ENCODE measurements around the gene SLC36A1. TPM values are rescaled to one million over a fixed set of nuclear protein-coding genes. Genes with fewer than 3 reads are reported as not detected.

SLC36A1 gene
- total RNA-seq, 1 donor: 10.4 TPM

DNA sequence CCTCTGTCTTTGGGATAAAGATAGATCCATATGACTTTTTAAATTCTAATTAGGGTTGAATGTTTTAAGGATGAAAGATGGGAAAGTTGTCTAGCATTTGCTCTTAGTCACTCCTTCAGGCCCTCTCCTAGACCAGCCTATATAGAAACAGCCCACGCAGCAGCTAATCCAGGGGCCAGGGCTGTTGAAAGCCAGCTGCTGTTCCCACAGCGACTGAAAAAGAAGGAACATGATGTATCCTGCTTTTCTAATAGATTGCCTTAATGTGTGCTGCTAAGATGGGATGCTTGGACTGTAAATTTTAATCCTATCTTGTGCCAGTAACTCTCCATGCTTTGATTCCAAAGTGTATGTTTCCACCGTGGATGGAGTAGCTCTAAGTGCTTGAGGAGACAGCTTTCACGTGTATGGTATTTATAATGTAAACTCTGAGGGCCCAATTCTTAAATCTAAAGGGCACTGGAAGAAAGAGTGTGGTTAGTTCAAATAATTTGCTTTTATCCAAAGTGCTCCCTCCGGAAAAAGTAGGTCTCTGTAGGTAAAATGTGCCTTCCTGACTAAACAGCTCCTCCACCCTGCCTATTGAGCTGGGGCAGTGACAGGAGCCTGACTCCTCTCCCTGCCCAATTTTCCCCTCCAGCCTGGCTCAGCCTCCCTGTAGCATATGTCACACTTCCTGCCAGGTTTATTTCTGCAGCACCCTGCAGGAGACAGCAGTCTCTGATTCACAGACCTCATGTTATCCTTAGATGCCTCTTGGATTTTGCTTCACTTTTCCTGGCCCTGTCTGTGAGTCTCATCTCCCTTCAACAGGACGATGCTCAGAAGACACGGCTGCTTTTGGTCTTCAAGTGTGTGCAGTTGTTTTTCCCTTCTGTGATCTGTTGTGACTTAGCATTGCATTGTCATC lies 33.2 kb downstream of the SLC36A1 start:
- DNase-seq (ENCODE audit: low read depth): peak; percentile 40
- H3K4me3 ChIP-seq (ENCODE audit: low read depth, low read length): no peak overlapping the region

DNA sequence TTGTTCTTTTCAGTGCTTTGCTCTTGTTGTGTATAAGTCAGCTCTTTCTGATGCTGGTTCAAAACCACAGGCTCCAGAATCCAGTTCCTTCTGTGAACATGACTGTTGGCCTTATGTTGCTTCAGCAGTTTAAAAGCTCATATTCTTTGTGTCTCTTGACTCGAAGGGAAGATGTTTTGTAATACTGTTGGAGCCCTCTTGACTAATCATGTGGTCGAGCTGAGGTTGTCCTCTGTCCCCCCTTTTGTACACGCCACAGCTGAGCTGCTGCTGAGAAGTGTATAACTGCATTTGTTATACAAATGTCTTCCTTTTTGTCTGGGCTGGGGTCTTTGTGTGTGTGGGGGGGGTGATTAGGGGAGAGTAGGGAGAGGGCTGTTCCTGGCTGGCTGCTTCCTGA lies 35.8 kb downstream of the SLC36A1 start:
- TF ChIP-seq, protein P1, sequence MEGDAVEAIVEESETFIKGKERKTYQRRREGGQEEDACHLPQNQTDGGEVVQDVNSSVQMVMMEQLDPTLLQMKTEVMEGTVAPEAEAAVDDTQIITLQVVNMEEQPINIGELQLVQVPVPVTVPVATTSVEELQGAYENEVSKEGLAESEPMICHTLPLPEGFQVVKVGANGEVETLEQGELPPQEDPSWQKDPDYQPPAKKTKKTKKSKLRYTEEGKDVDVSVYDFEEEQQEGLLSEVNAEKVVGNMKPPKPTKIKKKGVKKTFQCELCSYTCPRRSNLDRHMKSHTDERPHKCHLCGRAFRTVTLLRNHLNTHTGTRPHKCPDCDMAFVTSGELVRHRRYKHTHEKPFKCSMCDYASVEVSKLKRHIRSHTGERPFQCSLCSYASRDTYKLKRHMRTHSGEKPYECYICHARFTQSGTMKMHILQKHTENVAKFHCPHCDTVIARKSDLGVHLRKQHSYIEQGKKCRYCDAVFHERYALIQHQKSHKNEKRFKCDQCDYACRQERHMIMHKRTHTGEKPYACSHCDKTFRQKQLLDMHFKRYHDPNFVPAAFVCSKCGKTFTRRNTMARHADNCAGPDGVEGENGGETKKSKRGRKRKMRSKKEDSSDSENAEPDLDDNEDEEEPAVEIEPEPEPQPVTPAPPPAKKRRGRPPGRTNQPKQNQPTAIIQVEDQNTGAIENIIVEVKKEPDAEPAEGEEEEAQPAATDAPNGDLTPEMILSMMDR (IDR thresholded peaks at IDR 0.05; ENCODE audit: insufficient read depth, low read depth, low read length): no peak
- H3K4me3 ChIP-seq (ENCODE audit: low read depth, low read length): no peak overlapping the region
- peak; percentile 28 for DNase-seq (ENCODE audit: low read depth)

More for the DNA sequence above, 33.2 kb downstream of the SLC36A1 start:
- TF ChIP-seq, protein P1 (IDR thresholded peaks at IDR 0.05; ENCODE audit: insufficient read depth, low read depth, low read length): no peak

DNA sequence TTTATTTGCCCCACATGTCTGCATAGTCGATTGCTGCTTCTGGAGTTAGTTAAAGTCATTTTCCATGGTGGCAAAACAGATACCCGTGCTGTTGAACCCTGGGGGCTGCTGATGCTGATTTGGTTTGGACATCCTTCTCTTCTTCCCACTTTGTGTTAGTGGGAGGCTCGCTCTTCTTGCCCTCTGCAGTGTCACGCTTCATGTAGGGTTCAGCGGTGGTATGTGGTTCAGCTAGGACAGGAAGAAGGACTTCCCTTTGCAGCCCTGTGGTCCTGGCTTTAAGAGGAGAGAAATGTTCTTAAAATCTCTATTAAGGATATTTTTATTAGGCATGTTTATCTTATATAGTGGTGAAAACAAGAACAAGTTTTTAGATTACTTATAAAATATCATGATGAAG lies 36.2 kb downstream of the SLC36A1 start:
- no peak for DNase-seq (ENCODE audit: low read depth)
- TF ChIP-seq, protein P1 (IDR thresholded peaks at IDR 0.05; ENCODE audit: insufficient read depth, low read depth, low read length): no peak
- no peak overlapping the region for H3K4me3 ChIP-seq (ENCODE audit: low read depth, low read length)

DNA sequence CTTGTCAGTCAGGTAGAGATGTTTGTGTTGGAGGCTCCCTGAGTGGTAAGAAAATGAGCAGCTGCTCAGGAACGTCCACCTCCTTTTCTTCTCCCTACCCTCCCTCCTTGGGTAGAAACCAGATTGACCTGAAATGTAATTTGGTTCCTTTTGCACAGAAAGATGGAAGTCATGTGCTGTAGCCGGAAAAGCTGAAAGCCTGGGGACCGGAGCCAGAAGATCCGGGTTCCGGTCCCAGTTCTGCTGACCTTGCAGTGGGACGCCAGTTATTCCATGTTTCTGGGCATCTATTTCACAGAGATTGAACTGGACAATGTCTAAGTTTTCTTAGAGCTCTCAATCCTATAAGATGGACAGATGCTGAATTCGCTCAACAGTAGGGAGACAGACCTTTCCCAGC lies 40.1 kb downstream of the SLC36A1 start:
- H3K4me3 ChIP-seq (ENCODE audit: low read depth, low read length): no peak overlapping the region
- no peak for DNase-seq (ENCODE audit: low read depth)
- TF ChIP-seq, protein P1 (IDR thresholded peaks at IDR 0.05; ENCODE audit: insufficient read depth, low read depth, low read length): no peak

DNA sequence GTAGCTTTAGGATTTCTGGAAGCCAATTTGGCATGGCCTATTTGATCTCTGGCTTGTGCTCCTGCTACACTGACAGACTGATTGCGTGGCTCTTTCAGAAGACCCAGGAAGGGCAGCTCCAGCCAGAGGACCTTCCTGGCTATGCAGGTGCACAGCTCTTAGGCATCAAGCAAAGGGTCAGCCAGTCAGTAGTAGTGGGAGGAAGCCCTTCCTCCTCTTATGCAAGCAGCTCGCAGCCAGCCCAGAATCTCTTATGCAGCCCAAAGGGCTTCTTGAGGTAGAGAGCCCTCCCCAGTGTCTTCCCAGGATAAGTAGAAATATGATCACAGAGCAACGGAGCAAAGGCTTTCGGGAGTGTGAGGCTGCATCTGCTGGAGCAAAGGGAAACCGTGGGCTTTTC lies 43.2 kb downstream of the SLC36A1 start:
- TF ChIP-seq, protein P1 (IDR thresholded peaks at IDR 0.05; ENCODE audit: insufficient read depth, low read depth, low read length): no peak
- no peak for DNase-seq (ENCODE audit: low read depth)
- H3K4me3 ChIP-seq (ENCODE audit: low read depth, low read length): no peak overlapping the region

- TF ChIP-seq, protein P1 (IDR thresholded peaks at IDR 0.05; ENCODE audit: insufficient read depth, low read depth, low read length): no peak
- DNase-seq (ENCODE audit: low read depth): no peak
- no peak overlapping the region for H3K4me3 ChIP-seq (ENCODE audit: low read depth, low read length)
Measured at GRCh38 chr5:151491062-151491461, 43.7 kb downstream of the SLC36A1 start.
